Natural killer cell (primary cell): ENCODE data around the gene RGS3. TPM values are rescaled to one million over a fixed set of nuclear protein-coding genes. Genes with fewer than 3 reads are reported as not detected.

Experiments
- ATAC-seq, 3 donors: fragments of 150-1000 bp in 2 of 3; fragments of 200-7000 bp in 1 of 3; cut with Tn5 transposase; 1 replicate in 1 of 3; 2 replicates in 2 of 3; pipeline ENCODE4 v1.10.0; 2021; ENCODE audit warnings: mild to moderate bottlenecking in 2 of 3, moderate library complexity in 2 of 3
- DNase-seq, 2 donors: peaks; one replicate each; pipeline versions ENCODE4 v3.0.0 to v3.0.0-alpha.2; 2013 to 2021; ENCODE audit warnings: mixed read lengths in 1 of 2
- H3K27ac ChIP-seq: one replicate; pipeline ENCODE4 v1.5.1; 2013; ENCODE audit warnings: mild to moderate bottlenecking, low read length
- H3K27me3 ChIP-seq: one replicate; pipeline ENCODE4 v1.6.1; 2013; ENCODE audit warnings: low read length; ENCODE audit not compliant: control insufficient read depth, insufficient read depth
- H3K36me3 ChIP-seq: one replicate; pipeline ENCODE4 v1.6.1; 2013; ENCODE audit warnings: low read length; ENCODE audit not compliant: control insufficient read depth, insufficient read depth
- H3K4me1 ChIP-seq: one replicate; pipeline ENCODE4 v1.6.1; 2013; ENCODE audit warnings: low read length; ENCODE audit not compliant: control insufficient read depth, insufficient read depth
- H3K4me3 ChIP-seq: one replicate; pipeline ENCODE4 v1.5.1; 2013; ENCODE audit warnings: low read length
- H3K9me3 ChIP-seq: one replicate; pipeline ENCODE4 v1.6.1; 2013; ENCODE audit warnings: low read length; ENCODE audit not compliant: control insufficient read depth, insufficient read depth
- H3K27ac Mint-ChIP-seq, 2 donors: one replicate each; pipeline ENCODE4 v1.8.0; 2022; ENCODE audit warnings: mild to moderate bottlenecking in 2 of 2, mixed read lengths in 2 of 2, moderate library complexity in 1 of 2
- H3K27me3 Mint-ChIP-seq, 2 donors: one replicate each; pipeline ENCODE4 v1.8.0; 2022; ENCODE audit warnings: low read depth in 2 of 2, mixed read lengths in 2 of 2
- H3K36me3 Mint-ChIP-seq: one replicate; pipeline ENCODE4 v1.8.0; 2022; ENCODE audit warnings: mixed read lengths
- H3K4me1 Mint-ChIP-seq, 2 donors: one replicate each; pipeline ENCODE4 v1.8.0; 2022; ENCODE audit warnings: mixed read lengths in 2 of 2
- H3K4me3 Mint-ChIP-seq: one replicate; pipeline ENCODE4 v1.8.0; 2022; ENCODE audit warnings: mild to moderate bottlenecking, moderate library complexity, mixed read lengths
- H3K9me3 Mint-ChIP-seq, 2 donors: one replicate each; pipeline ENCODE4 v1.8.0; 2022; ENCODE audit warnings: mixed read lengths in 2 of 2
- CTCF ChIP-seq: fragments of 200-600 bp; IDR thresholded peaks from one replicate; pipeline ENCODE4 v1.8.0; 2022; ENCODE audit warnings: antibody characterized with exemption
- WGBS: methylation state at CpG from one replicate; pipeline ENCODE4 v1.1.7; 2013; ENCODE audit warnings: missing lambda C conversion rate; ENCODE audit not compliant: insufficient coverage; 5-methylcytosine and 5-hydroxymethylcytosine counted together
- intact Hi-C: fragments of 100-400 bp; cut with micrococcal nuclease; formaldehyde crosslinking; loops from one replicate; pipeline ENCODE4 v1.14.2; 2022
- total RNA-seq, 4 donors: library from RNA; stranded (reverse); fragments of 120-200 nt in 1 of 4; gene quantifications; one replicate each; pipeline versions ENCODE4 v1.2.3 to v1.2.4, GENCODE V29; 2013 to 2022

RGS3 gene
- total RNA-seq, 3 donors from 2014 or later (not counting 1 experiment from before 2014, with no cell fraction given) = 148 to 269 (median 190) TPM

GRCh38 chr9:113563826-113564497 lies 100.4 kb downstream of the RGS3 start:
- ATAC-seq (no peak), DNase-seq (no peak)
- Mint-ChIP-seq H3K36me3 (no peaks in the 10 kb centered on the region), H3K27me3 (no peaks in the 10 kb centered on the region), H3K4me3 (peak overlapping the region; percentile 67), H3K4me1 (peaks cover 78 to 95% of the 10 kb centered on the region in 2 donors), H3K27ac (peak overlapping the region; percentile 92 to 93), H3K9me3 (no peaks in the 10 kb centered on the region)
- Histone ChIP-seq H3K9me3 (no peaks in the 10 kb centered on the region), H3K27me3 (no peaks in the 10 kb centered on the region), H3K27ac (no peak overlapping the region), H3K4me1 (peaks cover 94% of the 10 kb centered on the region), H3K36me3 (peaks cover 15% of the 10 kb centered on the region), H3K4me3 (no peak overlapping the region)
- intact Hi-C loops = no loop called here
- WGBS = 93% methylated on average over 5 of the region's 5 CpGs
- no peak for TF ChIP-seq CTCF

- WGBS = 69% methylated on average over 20 of the region's 20 CpGs
- Mint-ChIP-seq H3K4me1 (peaks cover 78 to 95% of the 10 kb centered on the region in 2 donors), H3K9me3 (no peaks in the 10 kb centered on the region), H3K27me3 (no peaks in the 10 kb centered on the region), H3K36me3 (no peaks in the 10 kb centered on the region), H3K4me3 (peak overlapping the region; percentile 67), H3K27ac (peak overlapping the region; percentile 92 to 93)
- Histone ChIP-seq H3K27ac (no peak overlapping the region), H3K36me3 (peaks cover 15% of the 10 kb centered on the region), H3K27me3 (no peaks in the 10 kb centered on the region), H3K9me3 (no peaks in the 10 kb centered on the region), H3K4me3 (no peak overlapping the region), H3K4me1 (peaks cover 95% of the 10 kb centered on the region)
- intact Hi-C loops = no loop called here
- peak in 1 of 3 donors; percentile 6 for ATAC-seq
- no peak for TF ChIP-seq CTCF
- no peak for DNase-seq
These were observed 101.1 kb downstream of the RGS3 start for GRCh38 chr9:113564498-113565237.

- Histone ChIP-seq H3K9me3 (no peaks in the 10 kb centered on the region), H3K36me3 (peaks cover 15% of the 10 kb centered on the region), H3K4me3 (no peak overlapping the region), H3K4me1 (peaks cover 88% of the 10 kb centered on the region), H3K27ac (no peak overlapping the region), H3K27me3 (no peaks in the 10 kb centered on the region)
- Mint-ChIP-seq H3K27me3 (no peaks in the 10 kb centered on the region), H3K4me3 (peak overlapping the region; percentile 38), H3K27ac (peak overlapping the region; percentile 92 to 93), H3K4me1 (peaks cover 76 to 95% of the 10 kb centered on the region in 2 donors), H3K36me3 (no peaks in the 10 kb centered on the region), H3K9me3 (no peaks in the 10 kb centered on the region)
- no peak for TF ChIP-seq CTCF
- DNase-seq = no peak
- 85% methylated on average over 8 of the region's 8 CpGs for WGBS
- no peak for ATAC-seq
- intact Hi-C loops = no loop called here
These were observed 102.6 kb downstream of the RGS3 start for GRCh38 chr9:113566016-113566711.
